HepG2 (cell line): ENCODE data around the gene RSF1. TPM values are rescaled to one million over a fixed set of nuclear protein-coding genes. Genes with fewer than 3 reads are reported as not detected.

Source experiments
- BRF2 ChIP-seq: sonication (generic); formaldehyde crosslinking; IDR thresholded peaks from 2 replicates; pipeline ENCODE4 v1.8.1; 2022; ENCODE audit warnings: mild to moderate bottlenecking, missing genetic modification reagents
- CENPX ChIP-seq: sonication (generic); formaldehyde crosslinking; IDR thresholded peaks from 2 replicates; pipeline ENCODE4 v1.9.0; 2021; ENCODE audit warnings: mild to moderate bottlenecking, missing genetic modification reagents, moderate library complexity
- CERS6 ChIP-seq: sonication (generic); formaldehyde crosslinking; IDR thresholded peaks from 2 replicates; pipeline ENCODE4 v1.5.0; 2020; ENCODE audit warnings: missing genetic modification reagents
- E2F1 ChIP-seq: sonication (generic); formaldehyde crosslinking; IDR thresholded peaks from 2 replicates; pipeline ENCODE4 v1.5.0; 2020; ENCODE audit warnings: missing genetic modification reagents
- ELF4 ChIP-seq: sonication (generic); formaldehyde crosslinking; IDR thresholded peaks from 2 replicates; pipeline ENCODE4 v1.5.0; 2020; ENCODE audit warnings: missing genetic modification reagents, mild to moderate bottlenecking, moderate library complexity, borderline replicate concordance
- ETS1 ChIP-seq: sonication (generic); formaldehyde crosslinking; IDR thresholded peaks from 2 replicates; pipeline ENCODE4 v1.4.0; 2020; ENCODE audit warnings: missing genetic modification reagents
- HBP1 ChIP-seq: IDR thresholded peaks from 2 replicates; pipeline ENCODE4 v1.6.1; 2016; ENCODE audit warnings: low read depth, control low read depth
- HMGXB3 ChIP-seq: sonication (generic); formaldehyde crosslinking; IDR thresholded peaks from 2 replicates; pipeline ENCODE4 v1.4.0; 2020; ENCODE audit warnings: missing genetic modification reagents, borderline replicate concordance
- KLF12 ChIP-seq: sonication (generic); formaldehyde crosslinking; IDR thresholded peaks from 2 replicates; pipeline ENCODE4 v1.4.0; 2020; ENCODE audit warnings: missing genetic modification reagents, borderline replicate concordance
- KMT2A ChIP-seq: sonication (generic); formaldehyde crosslinking; IDR thresholded peaks from 2 replicates; pipeline ENCODE4 v1.4.0; 2020; ENCODE audit warnings: missing genetic modification reagents
- MIER3 ChIP-seq: IDR thresholded peaks from 2 replicates; pipeline ENCODE4 v1.6.1; 2016; ENCODE audit warnings: missing compliant biosample characterization, borderline replicate concordance
- NFE2 ChIP-seq: sonication (generic); formaldehyde crosslinking; IDR thresholded peaks from 2 replicates; pipeline ENCODE4 v1.4.0; 2020; ENCODE audit warnings: missing genetic modification reagents
- NFKBIZ ChIP-seq: IDR thresholded peaks from 2 replicates; pipeline ENCODE4 v1.6.1; 2018; ENCODE audit warnings: missing genetic modification reagents, missing compliant biosample characterization
- NFYC ChIP-seq: IDR thresholded peaks from 2 replicates; pipeline ENCODE4 v1.6.1; 2016; ENCODE audit warnings: missing genetic modification reagents, missing compliant biosample characterization
- TBX2 ChIP-seq: sonication (generic); formaldehyde crosslinking; IDR thresholded peaks from 2 replicates; pipeline ENCODE4 v1.5.0; 2020; ENCODE audit warnings: missing genetic modification reagents, mild to moderate bottlenecking, borderline replicate concordance
- TEAD3 ChIP-seq: optimal IDR thresholded peaks from 2 replicates; pipeline ENCODE3; 2016; ENCODE audit warnings: borderline replicate concordance
- YEATS4 ChIP-seq: sonication (generic); formaldehyde crosslinking; IDR thresholded peaks from 2 replicates; pipeline ENCODE4 v1.4.0; 2020; ENCODE audit warnings: missing genetic modification reagents, borderline replicate concordance
- ZBTB38 ChIP-seq: sonication (generic); formaldehyde crosslinking; IDR thresholded peaks from 2 replicates; pipeline ENCODE4 v1.5.1; 2020; ENCODE audit warnings: mild to moderate bottlenecking, missing genetic modification reagents
- ZNF501 ChIP-seq: sonication (generic); formaldehyde crosslinking; IDR thresholded peaks from 2 replicates; pipeline ENCODE4 v1.5.1; 2020; ENCODE audit warnings: mild to moderate bottlenecking, moderate library complexity, missing genetic modification reagents
- ZNF891 ChIP-seq: sonication (generic); formaldehyde crosslinking; IDR thresholded peaks from 2 replicates; pipeline ENCODE4 v1.5.0; 2020; ENCODE audit warnings: mild to moderate bottlenecking, missing genetic modification reagents
- polyA plus RNA-seq, 8 experiments: library from polyadenylated mRNA; depleted of rRNA in 3 of 8; stranded (reverse) in 7 of 8; unstranded in 1 of 8; fragments of >200 nt; fragmentation: Illumina TruSeq in 4 of 8; extraction: Trizol in 4 of 8; gene quantifications; 2 replicates each; pipeline versions ENCODE4 v1.2.1 to v1.2.3, GENCODE V29; 2011 to 2016; ENCODE audit warnings: low read depth in 4 of 8, missing spikeins in 1 of 8, mixed read lengths in 1 of 8; ENCODE audit not compliant: insufficient read depth in 1 of 8
- total RNA-seq, 5 experiments: library from RNA; depleted of rRNA; stranded (reverse); fragments of >200 nt; fragmentation: Illumina TruSeq; extraction: Trizol; gene quantifications; 2 replicates each; pipeline ENCODE4 v1.2.3, GENCODE V29; 2016; ENCODE audit warnings: low read depth in 1 of 5

RSF1 gene
- total and polyA plus RNA-seq, 2 of the 13 experiments (the other 11 are each of a cell fraction or from before 2014, with no cell fraction given), result 15.5 to 33.1 TPM

- TF ChIP-seq TBX2 (CRISPR knock-in tag) (peak; percentile 6; the same call in 1 of the 2 replicates), NFE2 (no peak), NFYC (CRISPR knock-in tag) (0 out of 2 replicates have a peak, but pooled peaks have one; percentile 11), ZNF891 (CRISPR knock-in tag) (peak; percentile 25; the same call in 1 of the 2 replicates), CERS6 (CRISPR knock-in tag) (no peak), HBP1 (CRISPR knock-in tag) (no peak; the same call in 1 of the 2 replicates), KMT2A (CRISPR knock-in tag) (peak; percentile 72; the same call in 1 of the 2 replicates), ETS1 (CRISPR knock-in tag) (no peak), ZNF501 (no peak), HMGXB3 (CRISPR knock-in tag) (0 out of 2 replicates have a peak, but pooled peaks have one; percentile 41), MIER3 (CRISPR knock-in tag) (peak; percentile 24; the same call in 1 of the 2 replicates), YEATS4 (0 out of 2 replicates have a peak, but pooled peaks have one; percentile 19), ELF4 (no peak), E2F1 (CRISPR knock-in tag) (no peak), TEAD3 (CRISPR knock-in tag) (peak; percentile 42), ZBTB38 (CRISPR knock-in tag) (0 out of 2 replicates have a peak, but pooled peaks have one; percentile 28), BRF2 (CRISPR knock-in tag) (no peak), NFKBIZ (CRISPR knock-in tag) (no peak), KLF12 (CRISPR knock-in tag) (no peak), CENPX (CRISPR knock-in tag) (no peak)
These were observed 1.1 kb downstream of the RSF1 start (continued) for GRCh38 chr11:77819411-77819920.
